NCI-H1417 (cell line): ENCODE data around the gene ADM.

Experiments used
- DNase-seq, 3 experiments: peaks; one replicate each; lab custom pipeline; 2025; lab: John Stamatoyannopoulos, UW

The ADM gene

DNA sequence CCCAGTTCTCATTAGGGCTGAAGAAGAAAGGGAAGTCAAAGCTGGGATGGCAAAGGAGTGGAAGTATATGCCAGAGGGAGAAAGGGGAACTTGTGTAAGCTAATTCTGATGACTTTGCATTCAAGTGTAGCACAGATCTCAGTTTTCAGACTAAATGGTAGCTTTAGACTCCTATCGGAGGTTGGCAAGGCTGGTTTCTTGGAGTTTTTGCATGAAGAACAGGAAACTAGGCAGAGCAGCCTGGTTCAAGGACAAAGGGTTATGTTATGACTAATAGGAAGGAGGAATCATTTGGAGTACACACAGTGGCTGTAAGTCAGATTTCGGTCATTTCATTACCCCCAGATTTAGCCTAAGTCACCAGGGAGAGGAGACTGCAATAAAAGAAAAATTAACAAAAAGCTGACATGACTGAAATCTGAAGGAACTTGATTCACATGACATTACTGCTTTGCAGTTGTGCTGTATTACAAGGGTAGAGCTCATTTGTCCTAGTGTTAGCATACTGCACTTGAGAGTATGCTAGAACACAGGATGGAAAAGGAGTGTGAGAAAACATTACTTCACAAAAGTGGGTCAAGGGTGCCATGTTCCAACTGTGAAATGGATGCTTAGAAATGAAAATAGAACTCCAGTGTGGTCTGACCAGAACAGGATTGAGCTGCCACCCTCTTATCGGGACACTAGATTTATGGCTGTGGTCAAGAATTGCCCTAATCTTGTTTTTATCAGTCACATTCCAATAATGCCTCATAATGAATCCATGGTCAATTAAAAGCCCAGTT is 23.6 kb downstream of the ADM start:
- no peak for DNase-seq

DNA sequence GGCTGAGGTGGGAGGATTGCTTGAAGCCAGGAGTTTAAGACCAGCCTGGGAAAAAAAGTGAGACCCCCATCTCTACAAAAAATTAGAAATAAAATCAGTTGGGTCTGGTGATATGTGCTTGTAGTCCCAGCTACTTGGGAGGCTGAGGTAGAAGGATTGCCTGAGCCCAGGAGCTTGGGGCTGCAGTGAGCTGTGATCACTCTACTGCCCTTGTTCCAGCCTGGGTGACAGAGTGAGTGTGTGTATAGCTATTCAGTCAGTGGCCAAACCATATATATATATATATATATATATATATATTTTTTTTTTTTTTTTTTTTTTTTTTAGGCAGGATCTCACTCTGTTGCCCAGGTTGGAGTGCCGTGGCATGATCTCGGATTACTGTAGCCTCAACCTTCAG is 24.5 kb downstream of the ADM start:
- DNase-seq, result no peak

DNA sequence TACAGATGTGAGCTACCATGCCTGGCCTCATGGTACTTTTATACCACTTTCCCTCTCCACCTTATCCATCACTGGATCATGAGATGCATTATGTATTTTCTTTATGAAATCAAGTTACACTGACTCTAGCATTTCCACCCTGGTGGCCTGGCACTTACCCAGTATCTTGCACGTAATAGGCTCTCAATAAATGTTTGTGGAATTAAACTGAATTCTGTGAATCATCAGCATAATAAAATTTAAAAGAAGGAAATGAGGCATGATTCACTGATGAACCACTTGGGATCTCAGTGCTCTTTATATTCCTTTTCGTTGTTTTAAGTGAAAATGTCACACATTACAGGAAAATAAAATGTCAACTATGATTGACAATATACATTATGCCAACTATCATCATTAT is 25.1 kb downstream of the ADM start:
- DNase-seq, result no peak

DNA sequence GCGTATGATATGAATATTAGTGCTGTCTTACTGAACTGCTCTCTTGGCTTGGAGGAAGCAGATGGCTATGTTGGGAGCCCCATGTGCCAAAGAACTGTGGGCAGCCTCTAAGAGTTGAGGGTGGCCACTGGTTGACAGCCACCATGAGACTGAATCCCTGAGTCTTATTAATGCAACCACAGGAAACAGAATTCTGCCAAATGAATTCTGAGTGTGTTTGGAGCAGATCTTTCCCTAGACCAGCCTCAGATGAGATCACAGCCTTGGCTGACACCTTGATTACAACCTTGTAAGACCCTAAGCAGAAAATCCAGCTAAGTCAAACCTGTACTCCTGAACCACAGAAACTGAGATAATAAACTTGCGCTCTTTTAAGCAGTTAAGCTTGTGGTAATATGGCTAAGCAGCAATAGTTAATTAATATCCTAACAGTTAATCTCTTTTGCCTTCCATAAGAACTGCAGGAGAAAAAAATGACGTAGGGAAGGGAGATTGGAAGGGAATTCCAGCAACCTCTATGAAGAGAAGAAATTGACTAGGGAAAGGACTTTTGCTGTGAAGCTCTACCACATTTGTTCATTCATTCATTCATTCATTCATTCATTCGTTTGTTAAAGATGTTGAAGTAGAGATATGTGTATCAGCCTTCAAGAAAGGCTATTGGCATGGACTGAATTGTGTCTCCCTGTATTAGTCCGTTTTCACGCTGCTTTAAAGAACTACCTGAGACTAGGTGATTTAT is 26.8 kb downstream of the ADM start:
- no peak for DNase-seq

DNA sequence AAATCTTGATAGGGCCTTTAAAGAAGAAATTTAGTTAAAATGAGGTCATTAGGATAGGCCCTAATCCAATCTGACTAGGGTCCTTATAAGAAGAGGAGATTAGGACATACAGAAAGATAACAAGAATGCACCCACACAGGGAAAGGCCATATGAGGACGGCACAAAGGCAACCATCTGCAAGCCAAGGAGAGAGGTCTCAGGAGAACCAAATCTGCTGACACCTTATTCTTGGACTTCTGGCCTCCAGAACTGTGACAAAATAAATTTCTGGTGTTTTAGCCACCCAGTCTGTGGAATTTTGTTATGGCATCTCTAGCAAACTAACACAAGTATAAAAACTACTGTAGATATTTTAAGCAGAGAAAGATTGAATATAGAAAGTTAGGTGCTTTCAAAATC is 28.6 kb downstream of the ADM start:
- DNase-seq, result no peak

DNA sequence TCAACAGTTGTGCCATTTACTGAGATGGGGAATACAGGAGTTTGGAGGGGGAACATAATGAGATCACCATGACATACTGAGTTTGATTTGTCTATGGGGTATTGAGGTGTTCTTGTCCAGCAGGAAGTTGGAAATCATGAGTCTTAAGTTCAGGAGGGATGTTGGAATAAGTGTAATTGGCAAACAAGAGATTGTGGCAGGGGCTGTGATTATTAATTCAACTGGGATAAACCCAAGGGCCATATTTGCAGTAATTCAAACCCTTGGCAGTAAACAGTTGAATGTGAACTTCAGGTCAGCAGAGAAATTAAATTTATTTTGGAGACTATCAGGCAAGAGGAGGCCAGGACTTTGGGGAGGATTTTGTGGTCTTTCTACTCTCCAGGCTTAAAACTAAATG is 33.4 kb downstream of the ADM start:
- no peak for DNase-seq

DNA sequence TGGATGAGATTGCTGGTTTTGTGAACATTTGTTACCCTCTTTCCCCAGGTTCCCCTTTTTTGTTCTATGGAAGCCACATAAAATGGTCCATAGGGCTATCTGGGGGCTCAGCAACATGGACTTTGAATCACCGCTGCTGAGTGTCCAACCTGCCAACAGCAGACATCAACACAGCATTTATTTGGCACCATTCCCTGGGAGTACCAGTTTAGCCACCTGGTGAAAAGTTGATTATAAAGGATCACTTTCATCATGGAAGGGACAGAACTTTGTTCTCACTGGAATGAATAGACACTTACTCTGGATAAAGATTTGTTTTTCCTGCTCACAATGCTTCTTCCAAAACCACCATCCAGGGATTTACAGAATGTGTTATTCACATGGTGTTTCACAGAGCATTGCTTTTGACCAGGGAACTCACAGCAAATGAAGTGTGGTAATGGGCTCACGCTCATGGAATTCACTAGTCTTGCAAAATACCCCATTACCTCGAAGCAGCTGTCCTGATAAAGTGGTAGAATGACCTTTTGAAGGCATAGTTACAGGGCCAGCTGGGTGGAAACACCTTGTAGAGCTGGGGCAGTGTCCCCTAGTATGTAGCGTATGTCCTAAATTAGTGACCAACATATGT is 43.9 kb downstream of the ADM start:
- DNase-seq, result no peak

DNA sequence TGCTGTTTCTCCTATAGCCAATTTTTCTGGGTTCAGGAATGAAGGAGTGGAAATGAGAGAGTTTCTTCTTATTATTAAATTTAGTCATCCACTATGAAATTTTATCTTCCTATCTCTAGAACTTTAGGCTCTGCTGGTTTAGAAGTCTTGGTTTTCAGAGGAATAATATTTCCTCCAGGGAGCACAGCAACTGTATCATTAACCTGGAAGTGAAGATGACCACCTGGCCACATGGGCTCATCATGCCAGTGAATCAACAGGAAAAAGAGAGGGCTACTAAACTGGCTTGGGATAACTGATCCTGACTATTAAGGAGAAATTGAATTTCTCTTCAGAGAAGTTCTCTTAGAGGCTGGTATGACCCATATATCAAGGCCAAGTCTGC is 44.4 kb downstream of the ADM start:
- no peak for DNase-seq

DNA sequence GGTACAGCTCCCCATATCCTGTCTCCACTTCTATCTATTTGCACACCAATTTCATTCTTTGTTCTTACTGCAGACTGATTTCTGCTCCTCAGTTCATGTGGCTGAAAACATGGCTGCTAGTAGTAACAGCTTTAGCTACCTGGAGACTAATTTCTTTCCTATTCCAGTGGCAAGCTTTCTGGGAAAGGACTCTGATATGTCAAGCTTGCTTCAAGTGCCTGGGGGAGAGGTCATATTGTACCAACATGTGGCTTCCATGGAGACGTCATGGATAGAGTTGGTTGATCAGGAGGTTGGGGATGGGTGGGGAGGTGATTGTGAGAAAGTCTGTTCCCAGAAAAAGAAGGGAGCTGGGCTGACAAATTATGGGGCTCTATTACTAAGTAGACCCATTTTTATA is 44.9 kb downstream of the ADM start:
- peak in 2 of 3 experiments; percentile 32 to 53 for DNase-seq

DNA sequence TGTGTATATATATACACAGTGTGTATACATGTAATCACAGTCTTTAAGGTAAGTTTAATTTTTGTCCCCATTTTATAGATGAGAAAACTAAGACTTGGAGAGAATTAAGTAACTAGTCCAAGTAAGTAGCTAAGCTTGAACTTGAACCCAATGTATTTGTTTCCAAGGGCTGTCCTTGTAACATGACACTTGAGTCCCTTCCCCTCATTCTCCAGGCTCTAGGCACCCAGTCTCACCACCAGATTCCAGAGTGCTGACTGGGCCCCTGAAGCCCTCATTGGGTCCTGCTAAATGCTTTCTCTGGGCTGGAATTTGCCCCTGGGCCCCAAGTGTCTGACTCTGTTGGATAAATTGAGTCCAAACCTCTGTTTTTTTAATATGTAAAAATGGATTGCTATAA is 45.5 kb downstream of the ADM start:
- DNase-seq, result no peak

DNA sequence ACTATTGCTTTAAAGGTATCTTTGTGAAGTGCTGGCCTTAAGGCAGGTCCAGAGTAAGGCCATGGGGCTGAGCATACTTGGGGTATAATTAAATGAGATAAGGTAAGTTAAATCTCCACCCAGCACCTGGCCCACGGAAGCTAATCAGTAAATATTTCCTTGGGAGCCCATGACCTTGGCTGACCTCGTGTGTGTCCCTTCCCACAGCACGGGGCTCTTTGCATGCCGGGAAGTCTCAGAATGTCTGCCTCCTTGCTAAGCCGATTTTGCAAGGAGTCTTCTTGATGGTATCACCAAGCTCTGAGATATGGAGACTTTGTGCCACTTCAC is 46.5 kb downstream of the ADM start:
- no peak for DNase-seq

DNA sequence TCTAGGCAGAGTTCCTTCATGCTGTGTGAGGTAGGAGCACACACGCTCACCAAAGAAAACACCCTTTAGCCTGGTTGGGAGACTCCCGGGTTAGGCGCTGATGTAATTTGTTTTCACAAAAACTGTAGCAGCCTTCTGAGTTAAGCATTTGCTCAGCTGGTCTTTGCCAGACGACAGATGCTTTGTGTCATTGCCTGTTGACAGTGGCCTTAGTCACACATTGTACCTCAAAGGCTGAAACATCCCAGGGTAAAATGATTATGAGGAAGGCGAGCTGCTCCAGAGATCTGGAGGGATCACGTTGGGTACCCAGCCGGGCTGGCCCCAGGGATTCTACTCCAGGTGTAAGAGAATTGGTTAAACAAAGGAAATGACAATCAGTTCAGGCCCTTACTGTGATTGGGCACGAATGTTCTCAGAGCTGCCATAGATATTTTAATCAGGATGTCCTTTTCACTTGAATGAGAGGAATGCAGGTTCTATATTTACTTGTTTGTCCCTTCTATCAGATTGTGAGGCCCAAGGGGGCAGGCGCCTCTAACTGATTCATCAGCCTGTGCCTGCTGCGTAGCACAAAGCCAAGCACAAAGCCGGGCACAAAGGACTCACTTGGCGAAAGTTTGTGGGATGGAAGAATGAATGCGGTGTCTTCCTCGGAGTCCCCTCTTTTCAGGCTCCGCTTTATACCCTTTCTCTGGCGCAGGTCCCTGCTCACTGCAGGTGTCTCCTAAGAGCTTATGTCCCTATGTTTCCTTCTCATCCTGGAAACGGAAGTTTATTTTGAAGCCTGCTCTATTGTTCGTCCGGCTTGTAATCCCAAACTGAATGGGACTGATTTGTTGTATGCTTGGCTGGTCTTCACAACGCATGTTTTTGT is 47.1 kb downstream of the ADM start:
- DNase-seq, result peak in 2 of 3 experiments; percentile 88 to 91

DNA sequence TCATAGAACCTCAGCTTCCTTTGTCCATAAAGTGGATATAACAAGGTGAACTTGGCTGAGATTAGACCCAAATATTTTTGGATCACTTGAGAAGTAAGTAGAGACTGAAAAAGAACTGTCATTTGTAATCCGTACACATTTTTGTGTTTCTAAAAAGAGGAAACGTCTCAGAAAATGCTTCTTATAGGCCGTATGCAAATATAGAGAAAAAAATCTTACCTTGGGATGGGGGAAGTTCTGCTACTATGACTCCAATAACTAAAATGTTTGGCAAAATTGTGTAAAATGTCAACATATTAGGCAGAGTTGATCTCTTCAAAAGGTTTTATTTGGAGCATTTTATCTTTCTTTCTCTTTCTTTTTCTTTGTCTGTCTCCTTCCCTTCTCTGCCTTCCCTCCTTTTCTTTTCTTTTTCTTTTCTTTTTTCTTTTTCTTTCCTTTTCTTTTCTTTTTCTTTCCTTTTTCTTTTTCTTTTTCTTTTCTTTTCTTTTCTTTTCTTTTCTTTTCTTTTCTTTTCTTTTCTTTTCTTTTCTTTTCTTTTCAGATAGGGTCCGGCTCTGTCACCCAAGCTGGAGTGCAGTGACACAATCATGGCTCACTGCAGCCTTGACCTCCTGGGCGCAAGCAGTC is 48.2 kb downstream of the ADM start:
- no peak for DNase-seq

DNA sequence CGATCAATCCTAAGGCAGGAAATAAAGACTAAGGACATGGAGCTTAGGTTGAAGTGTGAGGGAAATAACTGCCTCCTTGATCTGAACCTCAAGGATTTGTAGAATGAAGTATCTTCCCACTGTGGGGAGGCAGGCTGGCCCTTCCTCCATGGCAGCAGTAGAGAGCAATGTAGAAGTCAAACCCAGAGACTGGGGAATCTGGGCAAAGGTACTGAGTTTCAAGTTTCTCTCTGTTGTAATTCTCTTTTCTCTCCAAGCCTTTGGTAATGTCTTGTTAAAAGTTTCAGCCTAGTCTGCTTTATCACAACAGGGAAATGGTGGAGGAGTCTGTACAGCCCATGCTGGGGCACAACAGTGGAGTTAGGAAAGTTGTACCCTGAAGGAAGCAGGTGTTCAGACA is 49.5 kb downstream of the ADM start:
- DNase-seq, result no peak

DNA sequence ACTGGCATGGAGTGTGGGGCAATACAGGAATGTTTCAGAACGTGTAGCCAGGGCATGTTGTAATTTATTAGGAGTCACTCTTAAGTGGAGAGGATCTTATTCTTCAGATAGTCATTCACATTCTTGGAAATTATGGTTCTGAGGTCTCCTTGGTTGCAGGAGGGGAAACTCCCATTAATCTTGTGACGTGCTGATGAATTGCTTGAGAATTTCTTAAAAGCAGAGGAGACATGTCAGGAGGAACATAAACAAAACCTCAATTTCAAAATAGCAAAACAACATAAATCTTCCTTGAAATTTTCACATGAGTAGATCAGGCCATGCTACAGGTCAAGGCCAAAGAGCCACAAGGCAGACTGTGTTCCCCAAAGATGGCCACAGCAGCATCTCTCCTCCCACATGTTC is 50.4 kb downstream of the ADM start:
- no peak for DNase-seq

DNA sequence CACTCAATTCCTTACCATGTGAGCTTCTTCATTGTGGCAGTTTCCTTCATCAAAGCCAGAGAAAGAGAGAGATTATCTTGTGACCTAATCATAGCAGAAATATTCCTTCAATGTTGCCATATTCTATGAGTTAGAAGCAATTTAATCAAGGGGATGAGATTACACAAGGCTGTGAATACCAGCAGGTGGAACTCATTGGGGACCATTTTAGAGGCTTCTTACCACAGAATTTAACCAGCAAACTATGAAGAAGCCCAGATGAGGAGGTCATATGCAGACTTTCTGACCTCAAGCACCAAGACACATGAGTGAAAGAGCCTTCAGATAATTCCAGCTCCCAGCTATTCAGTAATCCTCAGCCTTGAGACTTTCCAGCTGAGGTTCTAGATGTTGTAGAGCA is 51.3 kb downstream of the ADM start:
- DNase-seq, result no peak
